ENCODE data around the gene TTC23.

The TTC23 gene

GRCh38 chr15:99154271-99154670 lies 95.1 kb downstream of the TTC23 start:
- H3K9me2 ChIP-seq (replicated peaks; ENCODE audit: insufficient read depth, low read length): no peaks in the 10 kb centered on the region
- no peak overlapping the region for H3K4me2 ChIP-seq (ENCODE audit: low read depth, low read length)
- TF ChIP-seq EZH2 (optimal IDR thresholded peaks at IDR 0.05; ENCODE audit: low read depth, low read length) (no peak), EZH2phosphoT487 (IDR thresholded peaks at IDR 0.05; ENCODE audit: low read length) (no peak)
- TF ChIP-seq, protein P1, sequence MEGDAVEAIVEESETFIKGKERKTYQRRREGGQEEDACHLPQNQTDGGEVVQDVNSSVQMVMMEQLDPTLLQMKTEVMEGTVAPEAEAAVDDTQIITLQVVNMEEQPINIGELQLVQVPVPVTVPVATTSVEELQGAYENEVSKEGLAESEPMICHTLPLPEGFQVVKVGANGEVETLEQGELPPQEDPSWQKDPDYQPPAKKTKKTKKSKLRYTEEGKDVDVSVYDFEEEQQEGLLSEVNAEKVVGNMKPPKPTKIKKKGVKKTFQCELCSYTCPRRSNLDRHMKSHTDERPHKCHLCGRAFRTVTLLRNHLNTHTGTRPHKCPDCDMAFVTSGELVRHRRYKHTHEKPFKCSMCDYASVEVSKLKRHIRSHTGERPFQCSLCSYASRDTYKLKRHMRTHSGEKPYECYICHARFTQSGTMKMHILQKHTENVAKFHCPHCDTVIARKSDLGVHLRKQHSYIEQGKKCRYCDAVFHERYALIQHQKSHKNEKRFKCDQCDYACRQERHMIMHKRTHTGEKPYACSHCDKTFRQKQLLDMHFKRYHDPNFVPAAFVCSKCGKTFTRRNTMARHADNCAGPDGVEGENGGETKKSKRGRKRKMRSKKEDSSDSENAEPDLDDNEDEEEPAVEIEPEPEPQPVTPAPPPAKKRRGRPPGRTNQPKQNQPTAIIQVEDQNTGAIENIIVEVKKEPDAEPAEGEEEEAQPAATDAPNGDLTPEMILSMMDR (IDR thresholded peaks at IDR 0.05; ENCODE audit: low read length): no peak
- no peak for DNase-seq
- H3K9me3 ChIP-seq (replicated peaks; ENCODE audit: insufficient read depth, low read length): no peaks in the 10 kb centered on the region
- H2AFZ ChIP-seq (ENCODE audit: low read length): no peak overlapping the region
- H4K20me1 ChIP-seq (ENCODE audit: insufficient read depth, low read length): no peaks in the 10 kb centered on the region
- H3K36me3 ChIP-seq (replicated peaks; ENCODE audit: insufficient read depth, low read length): no peaks in the 10 kb centered on the region
- H3K4me1 ChIP-seq (ENCODE audit: low read length): peaks cover 16% of the 10 kb centered on the region
- H3K79me2 ChIP-seq (ENCODE audit: low read length): no peaks in the 10 kb centered on the region
- no peak overlapping the region for H3K4me3 ChIP-seq (ENCODE audit: low read length)
- H3K9ac ChIP-seq (ENCODE audit: low read length): no peak overlapping the region
- H3F3A ChIP-seq (ENCODE audit: insufficient read depth, low read length): peaks cover 3% of the 10 kb centered on the region; the same call in 1 of the 2 replicates
- H3K27me3 ChIP-seq (replicated peaks; ENCODE audit: insufficient read depth, low read length): no peaks in the 10 kb centered on the region
- H3K27ac ChIP-seq (ENCODE audit: low read length): no peak overlapping the region

- no peaks in the 10 kb centered on the region for H3K36me3 ChIP-seq (replicated peaks; ENCODE audit: insufficient read depth, low read length)
- no peaks in the 10 kb centered on the region for H3K27me3 ChIP-seq (replicated peaks; ENCODE audit: insufficient read depth, low read length)
- no peak overlapping the region for H3K4me3 ChIP-seq (ENCODE audit: low read length)
- H2AFZ ChIP-seq (ENCODE audit: low read length): no peak overlapping the region
- H3K4me1 ChIP-seq (ENCODE audit: low read length): peaks cover 28% of the 10 kb centered on the region
- no peak overlapping the region for H3K9ac ChIP-seq (ENCODE audit: low read length)
- H3K4me2 ChIP-seq (ENCODE audit: low read depth, low read length): no peak overlapping the region
- no peaks in the 10 kb centered on the region for H4K20me1 ChIP-seq (ENCODE audit: insufficient read depth, low read length)
- H3K27ac ChIP-seq (ENCODE audit: low read length): no peak overlapping the region
- H3F3A ChIP-seq (ENCODE audit: insufficient read depth, low read length): peaks cover 14% of the 10 kb centered on the region
- H3K9me2 ChIP-seq (replicated peaks; ENCODE audit: insufficient read depth, low read length): no peaks in the 10 kb centered on the region
- DNase-seq: no peak
- no peaks in the 10 kb centered on the region for H3K79me2 ChIP-seq (ENCODE audit: low read length)
- TF ChIP-seq EZH2 (optimal IDR thresholded peaks at IDR 0.05; ENCODE audit: low read depth, low read length): no peak
- TF ChIP-seq, protein P1 (IDR thresholded peaks at IDR 0.05; ENCODE audit: low read length): no peak
- no peak for TF ChIP-seq EZH2phosphoT487 (IDR thresholded peaks at IDR 0.05; ENCODE audit: low read length)
- no peaks in the 10 kb centered on the region for H3K9me3 ChIP-seq (replicated peaks; ENCODE audit: insufficient read depth, low read length)
Measured at GRCh38 chr15:99153026-99153535, 96.3 kb downstream of the TTC23 start.

DNA sequence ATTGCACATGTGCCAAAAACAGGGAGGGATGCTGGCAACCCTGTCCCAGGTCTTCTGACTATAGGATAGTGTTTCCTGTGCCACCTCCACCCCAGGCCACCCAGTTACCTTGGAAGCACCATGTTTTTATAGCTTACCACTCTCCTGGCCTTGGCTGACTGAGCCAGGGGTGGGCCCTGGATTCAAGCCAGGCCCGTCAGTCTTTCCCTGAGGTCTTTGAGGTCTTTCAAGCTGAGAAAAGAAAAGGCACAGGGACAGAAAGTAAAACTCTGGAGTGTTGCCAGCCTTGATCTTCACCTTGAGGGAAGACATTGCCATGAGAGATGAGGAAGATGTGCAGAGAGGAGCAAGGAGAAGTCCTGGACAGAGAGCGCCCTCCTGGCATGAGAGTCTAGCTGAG lies 98.2 kb downstream of the TTC23 start:
- Histone ChIP-seq H3K4me3 (ENCODE audit: low read length) (no peak overlapping the region), H3K4me2 (ENCODE audit: low read depth, low read length) (no peak overlapping the region), H3K27me3 (replicated peaks; ENCODE audit: insufficient read depth, low read length) (no peaks in the 10 kb centered on the region)

More for the DNA sequence above, 98.2 kb downstream of the TTC23 start:
- Histone ChIP-seq H3F3A (ENCODE audit: insufficient read depth, low read length) (peaks cover 14% of the 10 kb centered on the region), H3K36me3 (replicated peaks; ENCODE audit: insufficient read depth, low read length) (no peaks in the 10 kb centered on the region), H3K27ac (ENCODE audit: low read length) (no peak overlapping the region), H3K79me2 (ENCODE audit: low read length) (no peaks in the 10 kb centered on the region), H3K9me2 (replicated peaks; ENCODE audit: insufficient read depth, low read length) (no peaks in the 10 kb centered on the region), H2AFZ (ENCODE audit: low read length) (no peak overlapping the region), H3K4me1 (ENCODE audit: low read length) (peaks cover 28% of the 10 kb centered on the region), H3K9me3 (replicated peaks; ENCODE audit: insufficient read depth, low read length) (no peaks in the 10 kb centered on the region), H4K20me1 (ENCODE audit: insufficient read depth, low read length) (no peaks in the 10 kb centered on the region), H3K9ac (ENCODE audit: low read length) (no peak overlapping the region)
- no peak for DNase-seq
- no peak for TF ChIP-seq EZH2phosphoT487 (IDR thresholded peaks at IDR 0.05; ENCODE audit: low read length)
- no peak for TF ChIP-seq EZH2 (optimal IDR thresholded peaks at IDR 0.05; ENCODE audit: low read depth, low read length)
- TF ChIP-seq, protein P1 (IDR thresholded peaks at IDR 0.05; ENCODE audit: low read length): no peak

Measured in MM.1S (cell line).